Measurements from ENCODE around the gene KCNMA1. TPM values are rescaled to one million over a fixed set of nuclear protein-coding genes. Genes with fewer than 3 reads are reported as not detected.

KCNMA1 gene
- total RNA-seq, 3 donors from 2014 or later = 45.4 to 312 (median 62.4) TPM

- ATAC-seq = no peak
- no peaks in the 10 kb centered on the region for H3K36me3 ChIP-seq (ENCODE audit: low read depth)
- intact Hi-C loops (cut with DNase I, micrococcal nuclease) = no loop called here
- TF ChIP-seq, protein P1, sequence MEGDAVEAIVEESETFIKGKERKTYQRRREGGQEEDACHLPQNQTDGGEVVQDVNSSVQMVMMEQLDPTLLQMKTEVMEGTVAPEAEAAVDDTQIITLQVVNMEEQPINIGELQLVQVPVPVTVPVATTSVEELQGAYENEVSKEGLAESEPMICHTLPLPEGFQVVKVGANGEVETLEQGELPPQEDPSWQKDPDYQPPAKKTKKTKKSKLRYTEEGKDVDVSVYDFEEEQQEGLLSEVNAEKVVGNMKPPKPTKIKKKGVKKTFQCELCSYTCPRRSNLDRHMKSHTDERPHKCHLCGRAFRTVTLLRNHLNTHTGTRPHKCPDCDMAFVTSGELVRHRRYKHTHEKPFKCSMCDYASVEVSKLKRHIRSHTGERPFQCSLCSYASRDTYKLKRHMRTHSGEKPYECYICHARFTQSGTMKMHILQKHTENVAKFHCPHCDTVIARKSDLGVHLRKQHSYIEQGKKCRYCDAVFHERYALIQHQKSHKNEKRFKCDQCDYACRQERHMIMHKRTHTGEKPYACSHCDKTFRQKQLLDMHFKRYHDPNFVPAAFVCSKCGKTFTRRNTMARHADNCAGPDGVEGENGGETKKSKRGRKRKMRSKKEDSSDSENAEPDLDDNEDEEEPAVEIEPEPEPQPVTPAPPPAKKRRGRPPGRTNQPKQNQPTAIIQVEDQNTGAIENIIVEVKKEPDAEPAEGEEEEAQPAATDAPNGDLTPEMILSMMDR (IDR thresholded peaks at IDR 0.05) = no peak
- no peaks in the 10 kb centered on the region for H3K9me3 ChIP-seq
- H3K4me1 ChIP-seq (ENCODE audit: low read depth) = no peaks in the 10 kb centered on the region
- no peak overlapping the region for H3K4me3 ChIP-seq
- DNase-seq = no peak
Measured at GRCh38 chr10:77296534-77297392, 340.8 kb downstream of the KCNMA1 start.

GRCh38 chr10:77293773-77294172 lies 343.8 kb downstream of the KCNMA1 start:
- no peak for DNase-seq
- no peak for ATAC-seq
- intact Hi-C loops (cut with DNase I, micrococcal nuclease) = no loop called here
- TF ChIP-seq, protein P1 (IDR thresholded peaks at IDR 0.05) = no peak
- H3K36me3 ChIP-seq (ENCODE audit: low read depth) = no peaks in the 10 kb centered on the region
- H3K9me3 ChIP-seq = no peaks in the 10 kb centered on the region
- no peaks in the 10 kb centered on the region for H3K4me1 ChIP-seq (ENCODE audit: low read depth)
- no peak overlapping the region for H3K4me3 ChIP-seq

- no peak for ATAC-seq
- intact Hi-C loops (cut with DNase I, micrococcal nuclease) = no loop called here
- TF ChIP-seq, protein P1 (IDR thresholded peaks at IDR 0.05) = no peak
Measured at GRCh38 chr10:77293347-77293746, 344.3 kb downstream of the KCNMA1 start.

DNA sequence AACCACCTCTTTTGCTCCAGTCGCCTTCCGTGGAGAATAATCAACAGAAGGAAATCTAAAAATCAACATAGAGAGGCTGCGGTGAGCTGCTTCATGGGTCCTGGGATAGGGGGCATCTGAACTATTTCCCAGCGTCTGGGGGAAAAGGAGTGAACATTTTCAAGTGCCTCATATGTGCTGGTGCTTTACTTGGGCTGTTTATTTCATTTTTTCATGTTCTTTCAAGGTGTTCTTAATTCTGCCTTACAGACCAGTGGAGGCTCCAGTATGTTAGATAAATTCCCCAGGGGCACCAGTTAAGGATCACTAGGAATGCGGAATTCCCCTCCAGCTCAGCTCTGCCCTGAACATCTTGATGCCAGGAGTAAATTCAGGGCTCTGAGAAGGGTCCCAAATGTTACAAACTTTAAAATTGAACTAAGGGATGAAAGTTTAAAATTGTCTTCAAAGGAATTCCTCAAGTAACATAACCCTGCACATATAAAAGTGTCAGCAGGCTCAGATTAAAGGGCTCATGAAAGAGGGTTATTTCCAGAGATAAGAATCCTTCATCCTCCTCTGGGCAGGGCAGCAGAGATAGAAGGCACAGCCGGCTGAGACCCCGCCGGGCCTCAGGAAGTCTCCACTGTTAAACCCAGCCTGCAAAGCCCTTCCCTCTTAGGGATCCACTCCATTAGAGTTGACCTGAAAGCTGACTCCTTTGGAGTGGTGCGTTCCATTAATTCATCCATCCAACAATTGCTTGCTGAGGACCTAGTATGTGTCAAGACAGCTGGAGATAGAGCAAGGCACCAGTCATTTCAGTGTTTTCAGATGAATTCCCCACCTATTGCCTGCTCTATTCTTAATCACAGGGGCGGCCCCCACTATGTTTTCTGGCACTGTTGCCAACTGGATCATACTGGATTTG lies 345.8 kb downstream of the KCNMA1 start:
- intact Hi-C loops (cut with DNase I, micrococcal nuclease) = no loop called here
- TF ChIP-seq, protein P1 (IDR thresholded peaks at IDR 0.05) = no peak
- Histone ChIP-seq H3K4me1 (ENCODE audit: low read depth) (peaks cover 11% of the 10 kb centered on the region), H3K36me3 (ENCODE audit: low read depth) (no peaks in the 10 kb centered on the region), H3K9me3 (no peaks in the 10 kb centered on the region), H3K4me3 (no peak overlapping the region)
- no peak for DNase-seq
- ATAC-seq = no peak

More at GRCh38 chr10:77293347-77293746, 344.3 kb downstream of the KCNMA1 start:
- H3K36me3 ChIP-seq (ENCODE audit: low read depth) = no peaks in the 10 kb centered on the region
- no peaks in the 10 kb centered on the region for H3K4me1 ChIP-seq (ENCODE audit: low read depth)
- no peak overlapping the region for H3K4me3 ChIP-seq
- no peaks in the 10 kb centered on the region for H3K9me3 ChIP-seq
- DNase-seq = no peak

DNA sequence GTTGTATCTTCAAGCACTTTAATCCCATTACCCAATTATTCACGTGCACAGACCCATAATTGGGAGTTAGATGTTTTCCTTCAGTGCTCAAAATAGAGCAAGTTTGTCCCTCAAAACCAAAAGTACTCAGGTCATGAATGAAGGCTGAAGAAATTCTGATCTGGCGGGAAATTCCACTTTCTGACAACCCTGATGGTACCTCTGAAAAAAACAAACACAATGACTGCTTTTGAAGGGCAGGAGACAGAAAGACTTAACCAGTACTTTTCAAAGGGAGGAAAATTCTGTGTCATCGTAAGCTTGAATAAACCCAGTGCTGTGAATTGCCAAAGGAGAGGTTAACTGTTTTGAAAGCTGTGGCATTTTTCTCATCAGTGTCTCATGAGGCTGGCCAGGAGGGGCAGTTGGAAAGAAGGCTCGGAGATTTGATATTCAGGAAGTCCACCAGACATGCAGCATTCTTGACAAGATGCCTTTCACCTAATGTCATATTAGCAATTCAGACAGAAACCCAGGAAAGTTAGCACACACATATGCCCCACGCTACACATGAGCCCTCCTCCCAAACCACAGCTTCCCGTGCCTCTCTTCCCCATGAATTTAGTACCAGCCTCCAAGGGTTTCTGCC lies 347.0 kb downstream of the KCNMA1 start:
- TF ChIP-seq, protein P1 (IDR thresholded peaks at IDR 0.05) = no peak
- ATAC-seq = no peak
- H3K9me3 ChIP-seq = no peaks in the 10 kb centered on the region
- DNase-seq = no peak
- intact Hi-C loops (cut with DNase I, micrococcal nuclease) = no loop called here
- no peak overlapping the region for H3K4me3 ChIP-seq
- H3K36me3 ChIP-seq (ENCODE audit: low read depth) = no peaks in the 10 kb centered on the region
- peaks cover 11% of the 10 kb centered on the region for H3K4me1 ChIP-seq (ENCODE audit: low read depth)
